ENCODE measurements around the gene ZFYVE28.
A peak's percentile ranks its signal among the peaks of the same experiment; 100 is the strongest.
"Not testable (repeated sequence)": the region's sequence is repeated elsewhere in the genome, so short reads cannot be mapped to it uniquely, and the experiment has no call there.

The ZFYVE28 gene

DNA sequence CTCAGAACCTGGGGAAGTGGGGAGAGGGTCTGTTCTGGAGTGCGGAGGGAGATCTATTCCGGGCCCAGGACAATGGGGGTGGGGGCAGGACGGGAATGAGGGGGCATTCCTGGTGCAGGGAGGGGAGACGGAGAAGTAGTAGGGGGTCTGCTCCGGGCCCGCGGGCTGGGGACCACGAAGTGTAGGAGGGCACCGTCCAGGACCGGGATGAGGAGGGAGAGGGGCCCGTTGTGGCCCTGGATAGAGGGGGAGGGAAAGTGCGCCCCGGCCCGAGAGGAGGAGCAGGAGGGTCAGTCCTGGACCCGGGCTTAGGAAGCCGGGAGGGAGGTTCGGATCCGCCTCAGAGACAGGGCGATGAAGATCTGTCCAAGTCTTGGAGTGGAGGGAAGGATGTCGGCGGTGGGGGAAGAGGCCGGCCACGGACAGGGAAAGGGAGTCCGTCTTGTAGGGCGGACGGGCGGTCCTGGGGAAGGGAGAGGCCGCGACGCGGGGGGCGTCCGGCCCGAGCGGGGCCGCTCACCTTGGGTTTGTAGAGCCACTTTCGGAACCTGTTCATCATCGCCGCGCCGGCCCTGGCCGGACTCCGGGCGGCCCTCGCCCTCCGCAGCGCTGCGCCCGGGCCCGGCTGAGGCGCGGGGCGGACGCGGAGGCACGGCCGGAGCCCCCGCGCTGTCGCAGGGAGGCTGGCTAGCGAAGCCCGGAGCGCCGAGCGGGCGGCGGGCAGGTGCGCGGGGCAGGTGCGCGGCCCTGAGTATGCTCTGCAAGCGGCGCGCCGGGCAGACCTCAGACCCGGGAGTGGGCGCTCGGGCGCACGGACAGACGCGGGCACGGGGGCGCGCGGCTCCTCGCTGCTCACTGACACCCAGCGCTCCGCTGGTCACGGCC is at the start of gene ZFYVE28:
TSS of gene ZFYVE28 (minus strand) at position 881 of the 885 bp plus-strand sequence. CDS start at position 559, 322 bp downstream.
- DNase-seq (ENCODE audit: low spot score) = no peak
- FAIRE-seq = no peak

- not testable (repeated sequence) for FAIRE-seq; DNase-seq (ENCODE audit: low spot score)
These were observed 47.1 kb upstream of the ZFYVE28 start for GRCh38 chr4:2465544-2465943.

DNA sequence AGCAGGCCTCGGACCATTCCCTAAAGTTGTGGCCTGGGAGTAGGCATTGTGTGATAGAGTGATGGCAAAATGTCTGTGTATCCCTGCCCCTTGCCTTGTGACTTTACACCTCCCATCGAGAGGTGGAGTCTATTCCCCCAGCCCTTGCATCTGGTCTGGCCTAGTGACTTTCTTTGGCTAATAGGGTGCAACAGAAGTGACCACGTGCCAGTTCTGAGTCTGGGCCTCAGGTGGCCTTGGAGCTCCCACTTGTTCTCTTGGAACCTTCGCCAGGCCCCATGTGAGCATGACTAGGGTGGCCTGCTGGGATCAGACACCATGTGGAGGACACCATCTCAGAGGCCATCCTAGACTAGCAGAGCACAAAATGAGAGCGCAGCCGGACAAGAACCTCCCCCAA is 46.6 kb upstream of the ZFYVE28 start:
- no peak for FAIRE-seq

DNA sequence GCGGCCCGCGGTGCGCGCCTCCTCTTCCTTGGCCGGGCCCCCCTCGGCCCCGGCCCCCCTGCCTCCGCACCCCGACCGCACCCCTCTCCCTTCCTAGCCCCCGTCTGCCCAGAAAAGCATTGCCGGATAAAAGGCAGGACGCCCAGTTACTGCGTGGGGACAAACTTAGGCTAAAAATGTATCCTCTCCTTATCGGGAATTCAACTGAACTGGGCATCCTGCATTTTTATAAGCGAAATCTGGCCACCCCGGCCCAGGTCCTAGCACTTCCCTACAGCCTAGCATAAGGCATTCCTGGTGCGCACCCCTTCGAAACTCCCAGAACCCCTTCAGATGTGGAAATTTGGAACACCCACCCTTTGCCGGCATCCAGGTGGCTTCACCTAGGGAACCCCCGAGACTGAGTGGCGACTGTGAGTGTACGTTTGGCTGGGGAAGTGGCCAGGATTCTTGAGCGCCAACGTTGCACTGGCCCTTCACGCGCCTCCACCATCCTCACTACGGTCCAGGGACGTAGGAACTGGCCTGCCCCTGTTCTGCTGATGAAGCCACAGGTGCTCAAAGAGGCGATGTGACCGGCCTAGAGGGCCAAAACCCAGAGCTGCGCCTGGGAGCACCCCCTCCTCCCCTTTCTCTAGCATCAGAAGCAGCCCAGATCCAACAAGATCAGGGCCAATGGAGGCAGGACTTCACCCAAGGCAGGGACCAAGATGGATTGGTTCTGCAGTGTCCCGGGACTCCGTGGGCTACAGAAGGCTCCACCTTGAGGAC is 44.7 kb upstream of the ZFYVE28 start:
- DNase-seq (ENCODE audit: low spot score) (no peak), FAIRE-seq (no peak)

More for the DNA sequence above, 46.6 kb upstream of the ZFYVE28 start:
- no peak for DNase-seq (ENCODE audit: low spot score)

DNA sequence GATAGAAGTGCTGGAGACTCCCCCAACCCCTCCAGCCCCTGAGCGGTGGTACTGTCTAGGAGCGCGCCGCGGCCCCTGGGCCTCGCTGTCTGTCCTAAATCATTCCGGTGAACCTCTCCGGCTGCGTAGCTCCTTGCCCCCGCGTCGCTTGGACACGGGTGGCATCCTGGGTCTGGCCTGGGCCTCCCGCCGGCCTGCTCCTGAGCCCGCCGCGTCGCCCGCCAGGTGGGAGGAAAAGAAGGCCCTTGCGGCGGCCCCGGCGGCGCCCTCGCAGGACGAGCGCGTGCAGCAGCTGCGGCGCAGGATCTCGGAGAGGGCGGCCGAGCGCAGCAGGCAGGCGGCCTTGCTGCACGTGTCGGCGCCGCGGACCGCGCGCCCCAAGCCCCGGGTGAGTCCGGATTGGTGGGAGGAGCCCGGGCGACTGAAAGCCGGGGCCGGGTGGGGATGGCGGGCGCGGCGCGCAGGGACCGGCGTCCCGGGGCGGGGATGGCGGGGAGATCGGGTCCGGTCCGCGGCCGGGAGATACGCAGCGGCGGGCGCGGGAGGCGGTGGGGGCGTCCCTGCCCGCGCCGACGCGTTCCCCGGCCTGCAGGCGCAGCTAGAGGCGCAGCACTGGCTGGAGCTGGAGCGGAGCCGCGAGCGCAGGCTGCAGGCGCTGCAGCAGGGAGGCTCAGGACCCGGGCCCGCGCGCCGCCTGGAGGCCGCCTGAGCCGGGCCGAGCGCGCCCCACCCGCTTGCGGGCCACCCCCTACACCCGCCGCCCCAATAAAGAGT is 44.0 kb upstream of the ZFYVE28 start:
- DNase-seq (ENCODE audit: low spot score) = peak; percentile 78
- no peak for FAIRE-seq

DNA sequence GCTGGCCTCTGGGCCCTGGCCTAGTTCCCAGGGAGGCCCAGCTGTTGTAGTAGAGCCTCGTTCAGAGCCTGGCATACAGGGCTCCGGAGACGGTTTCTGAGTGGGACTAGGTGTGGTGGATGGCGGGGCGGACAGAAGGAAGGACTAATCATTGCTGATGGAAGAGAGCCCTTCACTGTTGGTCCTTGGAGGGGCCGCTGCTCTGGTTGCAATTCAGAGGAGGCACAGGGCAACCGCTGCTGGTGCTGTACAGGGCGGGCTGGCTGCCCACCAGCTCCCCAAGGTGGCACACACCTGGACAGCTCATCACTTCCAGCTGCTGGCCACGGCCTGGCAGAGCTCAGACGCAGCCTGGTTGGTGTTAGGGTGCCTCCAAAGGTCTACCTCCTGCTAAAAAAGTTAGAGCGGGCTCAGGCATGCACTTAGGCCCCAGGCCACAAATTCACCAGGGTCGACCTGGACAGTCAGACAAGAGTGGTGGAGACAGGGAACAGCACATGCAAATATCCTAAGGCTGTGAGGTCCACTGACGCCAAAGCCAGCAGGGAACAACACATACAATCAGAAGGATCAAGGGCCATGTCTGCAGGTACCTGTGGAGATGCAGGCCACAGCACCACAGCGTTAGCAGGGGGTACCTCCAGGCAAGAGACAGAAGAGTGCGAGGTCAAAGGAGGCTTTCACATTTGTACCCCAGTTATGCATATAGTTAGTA is 43.0 kb upstream of the ZFYVE28 start:
- DNase-seq (ENCODE audit: low spot score) = no peak
- no peak for FAIRE-seq

GRCh38 chr4:2459589-2460349 is 41.3 kb upstream of the ZFYVE28 start:
- no peak for DNase-seq (ENCODE audit: low spot score)
- no peak for FAIRE-seq

GRCh38 chr4:2458546-2459491 is 40.4 kb upstream of the ZFYVE28 start:
- FAIRE-seq (no peak), DNase-seq (ENCODE audit: low spot score) (no peak)

DNA sequence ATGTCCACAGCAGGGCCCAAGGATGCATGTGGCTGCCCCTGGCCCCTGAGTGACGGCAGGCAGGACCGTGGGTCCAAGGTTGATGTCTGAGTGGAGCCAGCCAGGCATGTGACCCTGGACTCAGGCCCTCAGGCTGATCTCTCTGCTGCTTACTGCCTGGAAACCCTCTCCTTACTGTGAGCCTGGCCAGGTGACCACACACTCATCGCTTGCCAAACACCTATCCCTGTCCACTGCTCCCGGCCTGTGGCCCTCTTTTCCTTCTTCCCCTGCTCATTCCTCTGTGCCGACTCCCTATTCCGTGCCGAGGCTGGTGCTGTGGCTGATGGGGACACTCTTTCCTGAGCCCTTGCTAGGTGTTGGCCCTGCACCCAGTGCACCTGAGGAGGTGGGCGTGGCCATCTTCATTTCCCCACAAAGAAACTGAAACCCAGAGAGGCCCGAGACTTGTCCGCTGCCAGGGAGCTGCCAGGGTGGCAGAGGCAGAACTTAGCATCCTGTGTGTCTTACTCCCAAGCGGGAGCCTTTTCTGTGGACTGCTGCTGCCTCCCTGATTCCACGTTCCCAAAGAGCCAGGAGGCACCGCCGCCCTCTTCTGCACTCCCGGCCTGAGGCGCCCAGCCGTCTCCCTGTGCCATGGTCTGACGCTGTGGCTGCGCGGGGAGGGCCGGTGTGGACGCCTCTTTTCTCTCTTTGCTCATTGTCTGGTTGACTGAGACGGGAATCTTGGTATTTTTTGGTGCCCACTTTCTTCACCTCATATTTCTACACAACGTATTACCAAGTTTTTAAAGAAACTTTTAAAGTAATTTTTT is 39.2 kb upstream of the ZFYVE28 start:
- no peak for DNase-seq (ENCODE audit: low spot score)
- no peak for FAIRE-seq

DNA sequence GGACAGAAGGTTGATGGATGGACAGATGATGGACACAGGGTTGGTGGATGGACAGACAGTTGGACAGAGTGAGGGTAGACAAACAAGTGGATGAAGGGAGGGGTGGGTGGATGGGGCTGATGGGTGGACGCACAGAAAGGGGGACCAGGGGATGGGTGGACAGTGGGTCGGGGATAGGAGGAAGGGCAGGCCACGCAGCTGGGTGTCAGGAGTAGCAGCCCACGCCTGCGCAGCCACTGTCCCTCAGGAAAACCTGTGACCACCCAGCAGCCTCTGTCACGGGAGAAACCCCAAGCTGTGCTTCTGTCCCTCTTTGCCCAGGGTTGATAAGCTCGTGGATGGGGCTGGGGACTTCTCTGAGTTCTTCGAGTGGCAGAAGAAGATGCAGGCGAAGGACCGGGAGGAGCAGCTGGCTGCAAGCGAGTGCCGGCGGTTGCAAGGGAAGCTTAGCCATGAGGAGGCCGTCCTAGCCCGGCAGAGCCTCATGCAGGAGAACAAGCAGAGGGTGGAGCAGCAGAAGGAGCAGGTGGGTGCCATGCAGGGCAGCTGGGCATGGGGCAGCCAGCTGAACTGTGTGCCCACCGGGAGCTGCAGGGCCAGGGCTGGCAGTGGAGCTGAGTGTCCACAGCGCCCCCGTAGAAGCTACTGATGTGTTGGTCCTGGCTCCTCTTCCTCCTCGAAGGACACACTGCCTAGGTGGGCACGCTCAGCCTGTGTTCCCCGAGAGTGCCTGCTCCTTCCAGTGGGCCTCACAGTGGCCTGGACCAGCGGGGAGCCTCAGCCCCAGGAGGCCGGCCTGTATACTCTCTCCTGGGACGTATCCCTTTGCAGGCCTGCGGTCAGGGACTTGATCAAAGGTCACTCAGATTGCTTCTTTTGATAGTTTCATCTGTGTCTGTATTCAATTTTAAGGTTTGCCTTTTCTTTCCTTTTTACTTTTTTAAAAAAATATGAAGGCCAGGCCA is 33.7 kb upstream of the ZFYVE28 start:
- FAIRE-seq (no peak), DNase-seq (ENCODE audit: low spot score) (no peak)

- DNase-seq (ENCODE audit: low spot score) = no peak
- FAIRE-seq = no peak
These were observed 32.6 kb upstream of the ZFYVE28 start for GRCh38 chr4:2451036-2451520.

DNA sequence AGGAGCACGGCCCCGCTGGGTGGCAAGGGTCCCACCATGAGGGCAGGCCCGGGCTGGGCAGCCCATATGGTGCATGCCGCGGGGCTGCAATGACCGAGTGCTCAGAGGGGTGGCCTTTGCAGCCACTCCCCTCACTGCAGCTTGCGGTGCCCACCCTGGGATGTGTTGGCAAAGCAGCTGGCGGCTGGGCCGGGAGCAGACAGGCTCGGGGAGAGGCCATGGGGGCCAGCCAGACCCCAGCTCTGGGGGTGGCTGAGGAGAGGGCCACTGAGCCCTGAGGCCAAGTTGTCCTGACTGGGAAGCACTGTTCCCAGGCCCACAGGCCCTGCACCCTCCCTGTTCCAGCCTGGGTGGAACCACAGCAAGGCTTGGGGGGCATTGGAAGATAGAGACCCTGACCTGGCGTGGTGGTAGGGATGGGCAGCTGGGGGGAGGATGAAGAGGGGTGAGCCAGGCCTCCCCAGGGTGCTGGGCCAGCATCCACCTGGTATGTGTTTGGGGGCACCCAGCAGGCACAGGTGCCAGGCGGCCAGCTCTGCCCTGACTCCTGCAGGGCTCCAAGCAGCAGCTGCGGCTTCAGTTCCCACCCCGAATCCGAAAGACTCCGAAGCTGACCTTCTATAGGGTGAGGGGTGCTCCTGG is 32.1 kb upstream of the ZFYVE28 start:
- FAIRE-seq (no peak), DNase-seq (ENCODE audit: low spot score) (no peak)

GRCh38 chr4:2449511-2450392 is 31.3 kb upstream of the ZFYVE28 start:
- DNase-seq (ENCODE audit: low spot score) = no peak
- no peak for FAIRE-seq

- no peak for DNase-seq (ENCODE audit: low spot score)
- FAIRE-seq = no peak
These were observed 30.6 kb upstream of the ZFYVE28 start for GRCh38 chr4:2449051-2449450.

- no peak for DNase-seq (ENCODE audit: low spot score)
- FAIRE-seq = no peak
These were observed 30.1 kb upstream of the ZFYVE28 start for GRCh38 chr4:2448589-2448988.
